Vagina (tissue), 2 donors: Measurements from ENCODE around the gene ID1.

Experiments
- CTCF ChIP-seq, 3 experiments: fragments of 450-650 bp in 2 of 3; fragments of 200-600 bp in 1 of 3; sonication (generic) in 1 of 3; IDR thresholded peaks; one replicate each; pipeline ENCODE4 v1.5.1; 2017 to 2019; ENCODE audit warnings: antibody characterized with exemption in 3 of 3, mild to moderate bottlenecking in 2 of 3, moderate library complexity in 2 of 3
- POLR2AphosphoS5 ChIP-seq, 2 donors: sonication (generic); formaldehyde crosslinking; IDR thresholded peaks; one replicate each; pipeline ENCODE4 v1.9.0; 2017; ENCODE audit warnings: antibody characterized with exemption in 2 of 2, mild to moderate bottlenecking in 2 of 2, low read depth in 1 of 2; ENCODE audit not compliant: insufficient read depth in 1 of 2

- TF ChIP-seq POLR2AphosphoS5 (IDR thresholded peaks at IDR 0.05; ENCODE audit: insufficient read depth in 1 of 2, low read depth in 1 of 2) (no peak), CTCF (IDR thresholded peaks at IDR 0.05) (peak; percentile 54 to 85 (median 78))
Observed at GRCh38 chr20:31560094-31560745, 44.9 kb upstream of the ID1 start.
